Measurements from ENCODE around the gene DGKK. TPM values are rescaled to one million over a fixed set of nuclear protein-coding genes. Genes with fewer than 3 reads are reported as not detected.
A peak's percentile ranks its signal among the peaks of the same experiment; 100 is the strongest.

Gene DGKK, protein sequence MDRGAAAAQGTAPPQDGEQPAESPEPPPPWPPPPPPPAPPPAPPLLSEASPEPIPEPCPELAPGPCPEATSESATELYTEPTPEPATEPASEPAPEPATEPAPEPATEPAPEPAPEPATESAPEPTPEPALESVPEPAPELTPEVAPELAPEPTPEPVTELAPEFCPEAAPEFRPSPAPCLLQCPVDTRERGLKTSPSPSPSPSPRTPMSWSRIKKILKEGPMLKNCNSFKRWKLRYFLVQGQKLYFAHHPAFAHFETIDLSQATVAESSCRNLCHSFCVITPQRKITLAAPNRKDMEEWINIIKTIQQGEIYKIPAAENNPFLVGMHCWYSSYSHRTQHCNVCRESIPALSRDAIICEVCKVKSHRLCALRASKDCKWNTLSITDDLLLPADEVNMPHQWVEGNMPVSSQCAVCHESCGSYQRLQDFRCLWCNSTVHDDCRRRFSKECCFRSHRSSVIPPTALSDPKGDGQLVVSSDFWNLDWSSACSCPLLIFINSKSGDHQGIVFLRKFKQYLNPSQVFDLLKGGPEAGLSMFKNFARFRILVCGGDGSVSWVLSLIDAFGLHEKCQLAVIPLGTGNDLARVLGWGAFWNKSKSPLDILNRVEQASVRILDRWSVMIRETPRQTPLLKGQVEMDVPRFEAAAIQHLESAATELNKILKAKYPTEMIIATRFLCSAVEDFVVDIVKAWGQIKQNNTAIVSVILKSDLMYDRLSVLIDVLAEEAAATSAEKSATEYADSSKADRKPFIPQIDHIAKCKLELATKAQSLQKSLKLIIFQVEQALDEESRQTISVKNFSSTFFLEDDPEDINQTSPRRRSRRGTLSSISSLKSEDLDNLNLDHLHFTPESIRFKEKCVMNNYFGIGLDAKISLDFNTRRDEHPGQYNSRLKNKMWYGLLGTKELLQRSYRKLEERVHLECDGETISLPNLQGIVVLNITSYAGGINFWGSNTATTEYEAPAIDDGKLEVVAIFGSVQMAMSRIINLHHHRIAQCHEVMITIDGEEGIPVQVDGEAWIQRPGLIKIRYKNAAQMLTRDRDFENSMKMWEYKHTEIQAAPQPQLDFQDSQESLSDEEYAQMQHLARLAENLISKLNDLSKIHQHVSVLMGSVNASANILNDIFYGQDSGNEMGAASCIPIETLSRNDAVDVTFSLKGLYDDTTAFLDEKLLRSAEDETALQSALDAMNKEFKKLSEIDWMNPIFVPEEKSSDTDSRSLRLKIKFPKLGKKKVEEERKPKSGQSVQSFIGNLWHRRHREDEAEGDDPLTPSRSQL
- total RNA-seq (2012; rRNA removed) (not detected in 2 replicates), polyA plus RNA-seq (2012; rRNA removed) (not detected in 2 replicates), Bru-seq, nascent RNA (not detected), BruChase-seq, experiment 1, labeled RNA remaining after a 6-hour chase (not detected), BruChase-seq, experiment 2, labeled RNA remaining after a 2-hour chase (not detected)
- not detected in 2 replicates for polyA plus RNA-seq (2012; cell fraction: cytosol; rRNA removed)
- polyA plus RNA-seq (2012; cell fraction: nucleus; rRNA removed; ENCODE audit: low replicate concordance), result not detected in 2 replicates
- long read RNA-seq, result 0 reads

DNA sequence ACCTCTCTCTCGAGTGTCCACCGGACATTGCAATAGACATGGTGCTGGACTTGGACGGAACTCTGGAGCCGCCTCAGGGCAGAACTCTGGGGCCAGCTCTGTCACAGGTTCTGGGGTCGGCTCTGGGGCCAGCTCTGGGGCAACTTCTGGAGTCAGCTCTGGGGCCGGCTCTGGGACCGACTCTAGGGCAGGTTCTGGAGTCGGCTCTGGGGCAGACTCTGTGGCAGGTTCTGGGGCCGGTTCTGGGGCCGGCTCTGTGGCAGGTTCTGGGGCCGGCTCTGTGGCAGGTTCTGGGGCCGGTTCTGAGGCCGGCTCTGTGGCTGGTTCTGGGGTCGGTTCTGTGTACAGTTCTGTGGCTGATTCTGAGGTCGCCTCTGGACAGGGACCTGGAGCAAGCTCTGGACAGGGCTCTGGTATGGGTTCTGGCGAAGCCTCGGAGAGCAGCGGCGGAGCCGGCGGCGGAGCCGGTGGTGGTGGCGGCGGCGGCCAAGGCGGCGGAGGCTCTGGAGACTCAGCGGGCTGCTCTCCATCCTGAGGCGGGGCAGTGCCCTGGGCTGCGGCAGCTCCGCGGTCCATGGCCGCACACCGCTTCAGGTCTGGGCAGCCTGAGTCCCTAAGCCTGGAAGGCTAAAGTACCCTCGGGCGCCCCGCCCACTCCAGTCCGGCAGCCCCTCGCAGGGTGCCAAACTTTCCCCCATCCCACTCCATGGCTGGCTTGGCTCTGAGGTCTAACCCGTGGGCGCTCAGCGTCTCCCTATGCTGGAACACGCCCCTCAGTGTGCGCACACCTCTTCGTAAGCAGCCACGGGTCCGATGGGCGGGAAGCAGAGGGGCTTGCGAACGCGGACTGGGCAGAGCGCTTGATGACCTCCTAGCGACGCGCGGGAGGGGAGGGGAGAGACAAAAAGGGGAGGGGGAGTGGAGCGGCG lies at the start of gene DGKK:
Gene DGKK (minus strand): TSS at position 723 of the 929 bp plus-strand sequence. CDS start 147 bp downstream, at position 576.
- H3K27me3 ChIP-seq (ENCODE audit: control insufficient read depth, insufficient read depth, low read length), result peaks cover 32% of the 10 kb centered on the region
- no peak within 1 kb of the TSS for H2BK20ac ChIP-seq (ENCODE audit: low read depth, low read length)
- H4K20me1 ChIP-seq (ENCODE audit: insufficient read depth, low read length), result no peaks in the 10 kb centered on the region
- no peaks in the 10 kb centered on the region for H3K79me1 ChIP-seq (ENCODE audit: low read depth in 1 of 2, low read length in 2 of 2)
- no peak within 1 kb of the TSS for H3K4me2 ChIP-seq (ENCODE audit: low read depth, low read length)
- H4K8ac ChIP-seq (ENCODE audit: low read depth in 2 of 2, low read length in 2 of 2), result no peak within 1 kb of the TSS
- BruUV-seq (replicated peaks), result no TSS peak
- no peak within 1 kb of the TSS for H4K91ac ChIP-seq (ENCODE audit: insufficient read depth, low read depth, low read length)
- H3K9me3 ChIP-seq (ENCODE audit: control insufficient read depth, insufficient read depth, low read length), result no peaks in the 10 kb centered on the region; the same call in 1 of the 2 replicates
- ATAC-seq (ENCODE audit: low read depth) (no peak), DNase-seq (no peak)
- no peak within 1 kb of the TSS for H2AK9ac ChIP-seq (replicated peaks; ENCODE audit: low read depth, low read length, poor library complexity)
- no peak within 1 kb of the TSS for H3K23ac ChIP-seq (ENCODE audit: low read depth, low read length)
- H3K4me3 ChIP-seq (ENCODE audit: insufficient read depth, low read depth, low read length), result no peak within 1 kb of the TSS
- WGBS, 2 experiments (ENCODE audit: extremely low coverage in 2 of 2, insufficient read length in 1 of 2), result 38% methylated on average over 30 of the region's 59 CpGs; no CpG with 5 or more reads in 1 of the 2 experiments
- intact Hi-C loops (cut with micrococcal nuclease), result no loop called here
- H2AFZ ChIP-seq (replicated peaks; ENCODE audit: low read length, poor library complexity), result peak within 1 kb of the TSS; percentile 17
- no peak within 1 kb of the TSS for H3K27ac ChIP-seq (ENCODE audit: insufficient read depth, low read length)
- H3K4ac ChIP-seq (ENCODE audit: low read depth, low read length), result no peak within 1 kb of the TSS
- H3K4me1 ChIP-seq (ENCODE audit: control insufficient read depth, insufficient read depth, low read length), result no peaks in the 10 kb centered on the region
- no peaks in the 10 kb centered on the region for H3K9me1 ChIP-seq (ENCODE audit: insufficient read depth, low read length)
- no peaks in the 10 kb centered on the region for H3K36me3 ChIP-seq (ENCODE audit: control insufficient read depth, insufficient read depth, low read length)
- no peak within 1 kb of the TSS for H2AK5ac ChIP-seq (ENCODE audit: low read depth, low read length)
- no peak within 1 kb of the TSS for H3K9ac ChIP-seq (ENCODE audit: low read depth, low read length)
- H2BK120ac ChIP-seq (ENCODE audit: low read depth, low read length), result no peak within 1 kb of the TSS
- no peak within 1 kb of the TSS for H2BK15ac ChIP-seq (ENCODE audit: low read depth, low read length)
- no peak within 1 kb of the TSS for H2BK5ac ChIP-seq (ENCODE audit: low read depth, low read length, poor library complexity, severe bottlenecking)
- no peak within 1 kb of the TSS for H3K18ac ChIP-seq (ENCODE audit: low read depth, low read length)
- dilution Hi-C loops (cut with HindIII; ENCODE audit: low sequenced_read_pairs, unreplicated experiment), result no loop called here
- in situ Hi-C loops (cut with MboI; ENCODE audit: low sequenced_read_pairs), result no loop called here
- no peak within 1 kb of the TSS for H4K5ac ChIP-seq (ENCODE audit: low read depth, low read length)
- ChIA-PET POLR2A (ENCODE audit: unreplicated experiment) (no interaction called here), CTCF (no interaction called here)
- H3K14ac ChIP-seq (replicated peaks; ENCODE audit: low read depth, low read length), result no peak within 1 kb of the TSS
- no peak within 1 kb of the TSS for H3K56ac ChIP-seq (ENCODE audit: extremely low read depth, insufficient read depth, low read length)
- no peak for TF ChIP-seq RFX5 (IDR thresholded peaks at IDR 0.05; ENCODE audit: low read depth, low read length)
- TF ChIP-seq, protein P1, sequence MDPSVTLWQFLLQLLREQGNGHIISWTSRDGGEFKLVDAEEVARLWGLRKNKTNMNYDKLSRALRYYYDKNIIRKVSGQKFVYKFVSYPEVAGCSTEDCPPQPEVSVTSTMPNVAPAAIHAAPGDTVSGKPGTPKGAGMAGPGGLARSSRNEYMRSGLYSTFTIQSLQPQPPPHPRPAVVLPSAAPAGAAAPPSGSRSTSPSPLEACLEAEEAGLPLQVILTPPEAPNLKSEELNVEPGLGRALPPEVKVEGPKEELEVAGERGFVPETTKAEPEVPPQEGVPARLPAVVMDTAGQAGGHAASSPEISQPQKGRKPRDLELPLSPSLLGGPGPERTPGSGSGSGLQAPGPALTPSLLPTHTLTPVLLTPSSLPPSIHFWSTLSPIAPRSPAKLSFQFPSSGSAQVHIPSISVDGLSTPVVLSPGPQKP (IDR thresholded peaks at IDR 0.05; ENCODE audit: borderline replicate concordance, low read depth, low read length), result no peak
- TF ChIP-seq, protein P2, sequence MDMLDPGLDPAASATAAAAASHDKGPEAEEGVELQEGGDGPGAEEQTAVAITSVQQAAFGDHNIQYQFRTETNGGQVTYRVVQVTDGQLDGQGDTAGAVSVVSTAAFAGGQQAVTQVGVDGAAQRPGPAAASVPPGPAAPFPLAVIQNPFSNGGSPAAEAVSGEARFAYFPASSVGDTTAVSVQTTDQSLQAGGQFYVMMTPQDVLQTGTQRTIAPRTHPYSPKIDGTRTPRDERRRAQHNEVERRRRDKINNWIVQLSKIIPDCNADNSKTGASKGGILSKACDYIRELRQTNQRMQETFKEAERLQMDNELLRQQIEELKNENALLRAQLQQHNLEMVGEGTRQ (IDR thresholded peaks at IDR 0.05; ENCODE audit: low read depth, low read length), result no peak
- TF ChIP-seq CEBPB (IDR thresholded peaks at IDR 0.05; ENCODE audit: low read depth, low read length), result no peak
- no peak for TF ChIP-seq MAFK (IDR thresholded peaks at IDR 0.05; ENCODE audit: low read depth, low read length)
- TF ChIP-seq FOS (IDR thresholded peaks at IDR 0.05; ENCODE audit: low read depth, low read length), result no peak
- no peak for TF ChIP-seq BHLHE40 (IDR thresholded peaks at IDR 0.05; ENCODE audit: low read depth, low read length)

Data from IMR-90 (cell line).